WI38 (cell line): Measurements from ENCODE around the gene XXYLT1.
"Not testable (repeated sequence)": the region's sequence is repeated elsewhere in the genome, so short reads cannot be mapped to it uniquely, and the experiment has no call there.

Experiments
- H3K4me3 ChIP-seq: 2 replicates; pipeline ENCODE4 v1.5.1; 2011; ENCODE audit warnings: low read depth, mild to moderate bottlenecking, control low read depth, low read length
- CTCF ChIP-seq: IDR thresholded peaks from 2 replicates; pipeline ENCODE4 v1.5.1; 2012; ENCODE audit warnings: low read depth, mild to moderate bottlenecking, control low read depth, low read length

XXYLT1 gene

GRCh38 chr3:195041871-195042742 is 228.9 kb downstream of the XXYLT1 start:
- no peak overlapping the region for H3K4me3 ChIP-seq
- TF ChIP-seq CTCF, result no peak

- no peak overlapping the region for H3K4me3 ChIP-seq
- TF ChIP-seq CTCF, result no peak
Observed at GRCh38 chr3:195040773-195041520, 230.0 kb downstream of the XXYLT1 start.

- no peak for TF ChIP-seq CTCF
- H3K4me3 ChIP-seq, result no peak overlapping the region
Observed at GRCh38 chr3:195040094-195040493, 230.9 kb downstream of the XXYLT1 start.

- TF ChIP-seq CTCF, result no peak
Observed at GRCh38 chr3:195039180-195039843, 231.6 kb downstream of the XXYLT1 start.

GRCh38 chr3:195038161-195038560 is 232.8 kb downstream of the XXYLT1 start:
- no peak for TF ChIP-seq CTCF
- H3K4me3 ChIP-seq, result no peak overlapping the region

More at GRCh38 chr3:195039180-195039843, 231.6 kb downstream of the XXYLT1 start:
- H3K4me3 ChIP-seq, result no peak overlapping the region

- not testable (repeated sequence) for H3K4me3 ChIP-seq
Observed at GRCh38 chr3:195037586-195037985, 233.4 kb downstream of the XXYLT1 start.

- no peak overlapping the region for H3K4me3 ChIP-seq
- TF ChIP-seq CTCF, result no peak
Observed at GRCh38 chr3:195036974-195037373, 234.0 kb downstream of the XXYLT1 start.
